HG03521 (cell line): Measurements from ENCODE around the gene SOD1.

ENCODE experiments used
- ATAC-seq: cut with Tn5 transposase; IDR thresholded peaks from one replicate; pipeline ENCODE4 v1.9.1; 2021; ENCODE audit warnings: mild to moderate bottlenecking, moderate library complexity; ENCODE audit not compliant: unreplicated experiment

SOD1 gene

DNA sequence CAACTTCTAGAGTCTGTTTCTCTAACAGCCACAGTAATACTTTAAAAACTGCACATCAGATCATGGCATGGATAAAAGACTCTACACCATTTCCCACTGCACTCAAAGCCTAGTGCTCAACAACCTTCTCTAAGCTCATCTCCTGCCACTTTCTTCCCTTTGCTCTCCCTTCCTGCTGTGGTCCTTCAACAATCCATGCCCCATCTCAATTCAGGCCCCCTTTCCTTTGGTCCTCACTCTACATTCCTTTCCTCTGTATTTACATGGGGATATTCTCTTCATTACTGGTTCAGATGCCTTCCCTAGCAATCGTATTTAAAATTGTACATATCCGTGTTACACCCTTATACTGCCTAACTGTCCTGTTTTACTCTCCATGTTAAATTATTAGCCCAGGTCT lies 19.0 kb downstream of the SOD1 start:
- no peak for ATAC-seq

- no peak for ATAC-seq
These were observed 23.1 kb downstream of the SOD1 start for GRCh38 chr21:31682620-31683019.

- ATAC-seq: no peak
These were observed 23.5 kb downstream of the SOD1 start for GRCh38 chr21:31683029-31683428.

DNA sequence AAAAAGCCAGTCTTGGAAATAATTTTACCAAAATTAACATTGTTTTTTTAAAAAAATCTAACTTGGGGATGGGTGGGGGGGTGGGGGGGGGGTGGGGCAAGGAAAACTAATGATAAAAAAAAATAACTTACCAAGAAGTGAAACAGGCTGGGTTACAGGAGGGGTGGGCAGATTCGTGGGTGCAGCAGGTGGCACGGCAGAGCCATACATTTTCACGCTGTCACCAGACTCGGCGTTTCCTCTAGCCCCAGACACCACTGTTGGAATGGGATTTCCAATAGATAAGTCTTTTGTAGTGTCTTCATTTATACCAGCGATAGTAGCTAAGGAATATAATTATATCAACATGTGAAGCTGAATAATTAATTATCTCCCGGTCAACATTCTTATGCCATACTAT lies 25.4 kb downstream of the SOD1 start:
- ATAC-seq: no peak

GRCh38 chr21:31686272-31686915 lies 26.9 kb downstream of the SOD1 start:
- no peak for ATAC-seq

DNA sequence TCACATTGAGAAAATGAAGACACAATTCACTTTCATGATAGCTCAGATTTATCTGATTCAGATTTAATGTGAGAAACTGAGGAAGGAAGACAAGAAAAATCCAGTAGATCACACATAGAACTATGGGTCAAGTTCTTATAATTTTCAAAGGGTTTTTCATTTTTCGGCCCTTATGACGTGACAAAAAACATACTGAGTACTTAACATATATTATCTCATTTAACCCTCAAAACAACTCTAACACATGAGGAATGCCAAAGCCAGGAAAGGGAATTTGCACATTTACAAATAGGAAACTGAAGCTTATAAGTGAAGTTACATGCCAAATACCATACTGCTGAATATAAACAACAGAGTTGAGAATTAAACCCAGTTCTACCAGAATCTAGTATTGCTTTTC lies 27.6 kb downstream of the SOD1 start:
- no peak for ATAC-seq

GRCh38 chr21:31688603-31689368 lies 29.3 kb downstream of the SOD1 start:
- ATAC-seq: no peak

GRCh38 chr21:31693222-31693621 lies 33.7 kb downstream of the SOD1 start:
- no peak for ATAC-seq

DNA sequence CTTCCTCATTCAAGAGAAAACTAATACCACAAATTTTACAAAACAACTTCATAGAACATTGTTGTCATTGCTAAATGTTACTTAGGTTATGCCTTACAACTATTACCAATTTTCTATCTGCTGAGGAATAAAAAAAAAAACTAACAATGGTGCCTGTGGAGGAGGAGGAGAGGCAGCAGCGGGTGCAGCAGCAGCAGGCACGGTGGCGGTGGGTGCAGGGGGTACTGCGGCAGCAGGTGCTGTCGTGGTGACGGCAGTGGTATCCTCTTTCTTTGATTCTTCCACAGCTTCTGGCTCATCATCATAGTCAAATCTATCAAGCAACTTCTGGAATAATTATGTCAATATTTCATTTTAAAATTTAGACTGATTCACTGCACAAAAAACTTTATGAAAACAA lies 36.9 kb downstream of the SOD1 start:
- no peak for ATAC-seq

DNA sequence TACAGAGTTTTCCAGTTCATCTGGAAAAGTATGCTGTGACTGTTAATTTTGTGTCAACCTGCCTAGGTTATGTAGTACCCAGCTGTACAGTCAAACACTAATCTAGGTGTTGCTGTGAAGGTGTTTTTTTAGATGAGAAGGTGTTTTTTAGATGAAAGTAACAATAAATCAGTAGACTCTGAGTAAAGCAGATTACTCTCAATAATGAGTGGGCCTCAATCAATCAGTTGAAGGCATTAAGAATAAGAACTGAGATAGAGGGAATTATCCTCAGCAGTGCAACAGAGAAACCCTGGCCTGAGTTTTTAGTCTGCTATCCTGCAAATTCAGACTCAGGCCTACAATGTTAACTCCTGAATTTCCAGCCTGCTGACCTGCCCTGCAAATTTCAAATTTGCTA lies 39.0 kb downstream of the SOD1 start:
- ATAC-seq: no peak

GRCh38 chr21:31700040-31700439 lies 40.5 kb downstream of the SOD1 start:
- ATAC-seq: no peak

DNA sequence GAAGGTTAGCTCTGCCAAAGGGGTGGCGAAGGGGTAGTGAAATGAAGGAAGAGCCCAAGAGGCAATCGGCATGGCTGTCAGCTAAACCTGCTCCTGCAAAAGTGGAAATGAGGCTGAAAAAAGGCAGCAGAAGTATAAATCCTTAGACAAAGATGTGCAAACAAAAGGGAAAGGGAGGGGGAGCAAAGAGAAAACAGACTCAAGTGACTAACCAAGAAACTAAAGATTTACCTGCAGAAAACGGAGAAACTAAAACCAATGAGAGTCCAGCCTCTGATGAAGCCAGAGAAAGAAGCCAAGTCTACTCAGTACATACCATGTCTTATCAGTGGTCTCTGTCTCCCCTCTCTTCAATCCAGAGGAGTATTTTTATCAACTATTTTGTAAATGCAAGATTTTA lies 47.1 kb downstream of the SOD1 start:
- no peak for ATAC-seq

- ATAC-seq: no peak
These were observed 48.0 kb downstream of the SOD1 start for GRCh38 chr21:31707499-31707898.

- ATAC-seq: no peak
These were observed 49.0 kb downstream of the SOD1 start for GRCh38 chr21:31708541-31708940.

DNA sequence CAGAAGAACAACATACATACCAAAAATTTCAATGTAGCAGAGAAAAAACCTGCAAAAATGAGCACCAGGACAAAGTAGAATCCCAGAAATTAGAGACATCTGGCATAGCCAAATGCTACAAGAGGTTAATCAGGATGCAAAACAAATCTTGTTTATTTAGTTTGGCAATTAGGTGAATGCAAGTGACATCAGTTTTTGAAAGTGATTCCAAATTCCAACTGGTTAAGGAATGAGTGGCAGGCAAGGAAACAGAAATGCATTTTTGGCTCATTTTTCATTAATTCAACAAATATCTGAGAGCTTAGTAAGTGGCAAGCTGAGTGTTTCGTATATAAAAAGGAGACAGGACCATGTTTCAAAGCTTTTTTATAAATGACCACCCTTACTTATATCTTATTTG lies 51.1 kb downstream of the SOD1 start:
- no peak for ATAC-seq

- no peak for ATAC-seq
These were observed 51.8 kb downstream of the SOD1 start for GRCh38 chr21:31711326-31711725.

GRCh38 chr21:31711745-31712285 lies 52.3 kb downstream of the SOD1 start:
- no peak for ATAC-seq

GRCh38 chr21:31713115-31713514 lies 53.6 kb downstream of the SOD1 start:
- ATAC-seq: no peak

DNA sequence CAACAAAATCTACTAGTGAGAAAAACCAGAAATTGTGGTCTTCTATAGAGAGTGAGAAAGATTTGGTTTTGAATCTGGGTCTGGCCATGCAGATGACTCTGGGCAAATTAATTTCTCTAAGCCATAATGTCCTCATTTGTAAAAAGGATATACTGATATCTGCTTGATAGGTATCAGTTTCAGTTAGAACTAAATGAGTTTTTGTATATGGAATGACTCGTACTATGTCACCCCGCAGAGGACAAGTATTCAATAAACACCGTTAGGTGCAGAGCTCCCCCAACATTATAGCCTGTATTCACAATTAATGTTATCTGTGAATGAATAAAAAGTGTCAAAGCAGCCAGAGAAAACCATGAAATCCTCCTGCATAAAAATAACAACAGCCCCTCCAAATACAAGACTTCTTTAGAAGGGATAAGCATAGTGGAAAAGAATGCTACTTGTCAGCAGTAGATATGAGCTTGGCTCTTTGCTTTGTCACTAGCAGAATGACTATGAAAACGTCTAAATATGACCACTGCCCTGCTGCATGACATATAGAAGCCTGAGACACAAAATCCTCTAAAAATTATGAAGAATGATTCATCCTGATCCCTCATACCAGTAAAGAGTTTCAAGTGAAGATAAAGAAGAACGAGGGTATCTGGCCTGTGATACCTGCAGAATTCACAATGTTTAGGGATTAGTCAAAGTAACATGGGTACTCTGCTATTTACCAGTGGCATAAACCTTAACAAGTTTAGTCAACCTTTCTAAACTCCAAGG lies 54.7 kb downstream of the SOD1 start:
- no peak for ATAC-seq

GRCh38 chr21:31714741-31715365 lies 55.4 kb downstream of the SOD1 start:
- ATAC-seq: no peak

DNA sequence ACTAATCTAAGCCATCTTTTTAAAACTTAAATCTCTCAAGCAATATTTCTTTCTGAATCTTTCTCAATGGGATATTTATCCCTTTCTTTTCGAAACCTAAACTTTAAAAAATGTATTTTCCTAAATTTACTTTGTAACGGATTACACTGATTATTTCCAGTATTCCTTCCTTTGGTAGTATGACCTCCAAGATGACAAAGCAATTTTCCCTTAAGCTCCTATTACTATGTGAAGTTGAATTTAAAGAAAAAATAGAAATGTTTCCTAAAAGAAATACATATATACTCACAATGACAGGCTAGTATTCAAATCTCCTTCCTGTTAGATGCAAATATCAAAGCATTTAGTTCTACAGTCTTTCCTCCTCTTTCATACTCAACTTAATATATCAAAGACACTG lies 56.6 kb downstream of the SOD1 start:
- ATAC-seq: no peak
